A549 (cell line): Measurements from ENCODE around the gene SLC12A7.

Experiments used
- EP300 ChIP-seq, 2 experiments: fragments of >200 bp; sonication (Bioruptor Twin); formaldehyde crosslinking; IDR thresholded peaks; 2 replicates in 1 of 2; 3 replicates in 1 of 2; pipeline ENCODE4 v1.6.1; 2016 to 2017
- MYC ChIP-seq: IDR thresholded peaks from 2 replicates; pipeline ENCODE4 v1.6.1; 2012; ENCODE audit warnings: mild to moderate bottlenecking, inconsistent platforms, low read length, improper control_type of control experiment, borderline replicate concordance
- POLR2A ChIP-seq: IDR thresholded peaks from 2 replicates; pipeline ENCODE4 v1.6.1; 2012; ENCODE audit warnings: mild to moderate bottlenecking, low read length
- TF ChIP-seq, protein P1 (sequence below): fragments of >200 bp; sonication (Bioruptor Twin); formaldehyde crosslinking; IDR thresholded peaks from 3 replicates; pipeline ENCODE4 v1.5.1; 2016
- TF ChIP-seq, protein P2 (sequence below): fragments of 450-650 bp; IDR thresholded peaks from 2 replicates; pipeline ENCODE4 v1.6.1; 2014; ENCODE audit warnings: antibody characterized with exemption

DNA sequence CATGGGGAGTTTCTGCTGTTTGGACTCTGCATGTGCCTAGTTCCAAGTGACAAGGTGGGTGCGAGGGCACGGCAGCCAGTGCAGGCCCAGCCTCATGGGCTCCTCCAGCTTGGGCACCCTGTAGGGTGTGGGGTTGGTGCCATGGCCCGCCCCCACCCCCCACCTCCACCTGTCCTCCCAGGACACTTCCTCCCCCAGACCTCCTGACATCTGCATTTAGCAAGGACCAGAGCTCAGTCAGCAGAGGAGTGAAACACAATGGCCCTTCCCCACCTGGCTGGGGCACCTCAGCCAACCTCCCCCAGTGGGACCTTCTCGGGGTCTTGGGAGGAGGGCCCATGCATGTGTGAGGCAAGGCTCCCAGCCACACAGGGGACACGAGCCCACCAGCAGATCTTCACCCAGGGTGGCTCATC, 105.2 kb downstream of the SLC12A7 start:
- TF ChIP-seq MYC (no peak), EP300 (IDR thresholded peaks at IDR 0.05) (no peak), POLR2A (no peak)
- TF ChIP-seq, protein P1, sequence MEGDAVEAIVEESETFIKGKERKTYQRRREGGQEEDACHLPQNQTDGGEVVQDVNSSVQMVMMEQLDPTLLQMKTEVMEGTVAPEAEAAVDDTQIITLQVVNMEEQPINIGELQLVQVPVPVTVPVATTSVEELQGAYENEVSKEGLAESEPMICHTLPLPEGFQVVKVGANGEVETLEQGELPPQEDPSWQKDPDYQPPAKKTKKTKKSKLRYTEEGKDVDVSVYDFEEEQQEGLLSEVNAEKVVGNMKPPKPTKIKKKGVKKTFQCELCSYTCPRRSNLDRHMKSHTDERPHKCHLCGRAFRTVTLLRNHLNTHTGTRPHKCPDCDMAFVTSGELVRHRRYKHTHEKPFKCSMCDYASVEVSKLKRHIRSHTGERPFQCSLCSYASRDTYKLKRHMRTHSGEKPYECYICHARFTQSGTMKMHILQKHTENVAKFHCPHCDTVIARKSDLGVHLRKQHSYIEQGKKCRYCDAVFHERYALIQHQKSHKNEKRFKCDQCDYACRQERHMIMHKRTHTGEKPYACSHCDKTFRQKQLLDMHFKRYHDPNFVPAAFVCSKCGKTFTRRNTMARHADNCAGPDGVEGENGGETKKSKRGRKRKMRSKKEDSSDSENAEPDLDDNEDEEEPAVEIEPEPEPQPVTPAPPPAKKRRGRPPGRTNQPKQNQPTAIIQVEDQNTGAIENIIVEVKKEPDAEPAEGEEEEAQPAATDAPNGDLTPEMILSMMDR = no peak
- TF ChIP-seq, protein P2, sequence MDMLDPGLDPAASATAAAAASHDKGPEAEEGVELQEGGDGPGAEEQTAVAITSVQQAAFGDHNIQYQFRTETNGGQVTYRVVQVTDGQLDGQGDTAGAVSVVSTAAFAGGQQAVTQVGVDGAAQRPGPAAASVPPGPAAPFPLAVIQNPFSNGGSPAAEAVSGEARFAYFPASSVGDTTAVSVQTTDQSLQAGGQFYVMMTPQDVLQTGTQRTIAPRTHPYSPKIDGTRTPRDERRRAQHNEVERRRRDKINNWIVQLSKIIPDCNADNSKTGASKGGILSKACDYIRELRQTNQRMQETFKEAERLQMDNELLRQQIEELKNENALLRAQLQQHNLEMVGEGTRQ = no peak
